22Rv1 (cell line): ENCODE data around the gene TOX4.

Source experiments
- H3K27ac ChIP-seq: fragments of 450-650 bp; 2 replicates; pipeline ENCODE4 v1.5.1; 2017
- CTCF ChIP-seq: fragments of 450-650 bp; IDR thresholded peaks from 2 replicates; pipeline ENCODE4 v1.5.1; 2017; ENCODE audit warnings: mild to moderate bottlenecking
- ZFX ChIP-seq: fragments of 450-650 bp; IDR thresholded peaks from 2 replicates; pipeline ENCODE4 v1.6.1; 2017; ENCODE audit warnings: antibody characterized with exemption, borderline replicate concordance

Gene TOX4

DNA sequence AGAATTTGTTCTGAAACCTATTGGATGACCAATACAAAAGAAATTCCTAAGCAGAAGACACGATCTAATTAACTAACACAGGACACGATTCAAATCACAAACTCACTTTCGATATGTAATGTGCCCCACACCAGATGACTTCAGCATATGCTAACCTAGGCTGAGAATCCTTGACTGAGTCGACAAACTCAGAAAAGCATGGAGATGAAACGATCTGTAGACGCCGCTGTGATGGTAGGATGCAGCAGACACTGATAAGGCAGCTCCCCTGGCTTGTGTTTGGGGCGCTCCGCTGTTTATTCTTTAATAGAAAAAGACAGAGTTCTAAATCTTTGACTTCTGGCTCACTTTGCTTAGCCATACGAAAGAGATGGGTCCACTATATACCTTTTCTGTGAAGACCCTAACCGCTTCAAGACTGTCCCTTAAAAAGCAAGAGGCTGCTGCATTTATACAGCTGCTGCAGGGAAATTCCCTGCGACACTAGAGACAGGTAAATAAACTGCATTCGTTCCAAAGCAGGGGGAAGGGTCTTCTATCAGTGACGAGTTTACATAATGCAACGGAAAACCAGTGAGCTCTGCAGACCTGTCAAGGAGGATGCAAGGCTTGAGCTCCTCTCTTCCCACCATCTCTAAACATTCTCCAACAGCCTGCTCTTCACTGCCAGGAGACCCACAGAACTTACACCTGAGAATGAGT, 22.0 kb upstream of the TOX4 start:
- TF ChIP-seq ZFX (no peak), CTCF (no peak)
- H3K27ac ChIP-seq, result peak overlapping the region; percentile 96

GRCh38 chr14:21455592-21455911, 21.4 kb upstream of the TOX4 start:
- H3K27ac ChIP-seq, result peak overlapping the region; percentile 96
- TF ChIP-seq ZFX, result no peak
- no peak for TF ChIP-seq CTCF

- peak within 1 kb of the TSS; percentile 96 for H3K27ac ChIP-seq
- TF ChIP-seq ZFX (no peak), CTCF (peak; percentile 83)
Measured at GRCh38 chr14:21455912-21456667, 20.9 kb upstream of the TOX4 start, which contains the start of gene CHD8. Gene CHD8, minus strand, starts transcription at chr14:21456123. Its CDS starts 24,480 bp downstream, at chr14:21431643.

DNA sequence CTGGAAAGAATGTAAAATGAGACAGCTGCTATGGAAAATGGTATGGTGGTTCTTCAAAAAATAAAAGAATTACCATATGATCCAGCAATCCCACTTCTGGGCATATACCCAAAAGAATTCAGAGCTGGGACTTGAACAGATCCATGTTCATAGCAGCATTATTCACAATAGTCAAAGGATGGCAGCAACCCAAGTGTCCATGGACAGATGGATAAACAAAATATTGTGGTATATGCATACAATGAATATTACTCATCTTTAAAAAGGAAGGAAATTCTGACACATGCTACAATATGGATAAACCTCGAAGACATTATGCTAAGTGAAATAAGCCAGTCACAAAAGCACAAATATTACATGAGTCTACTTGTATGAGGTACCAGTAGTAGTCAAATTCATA, 9.4 kb upstream of the TOX4 start:
- no peak overlapping the region for H3K27ac ChIP-seq
- TF ChIP-seq CTCF (no peak), ZFX (no peak)

DNA sequence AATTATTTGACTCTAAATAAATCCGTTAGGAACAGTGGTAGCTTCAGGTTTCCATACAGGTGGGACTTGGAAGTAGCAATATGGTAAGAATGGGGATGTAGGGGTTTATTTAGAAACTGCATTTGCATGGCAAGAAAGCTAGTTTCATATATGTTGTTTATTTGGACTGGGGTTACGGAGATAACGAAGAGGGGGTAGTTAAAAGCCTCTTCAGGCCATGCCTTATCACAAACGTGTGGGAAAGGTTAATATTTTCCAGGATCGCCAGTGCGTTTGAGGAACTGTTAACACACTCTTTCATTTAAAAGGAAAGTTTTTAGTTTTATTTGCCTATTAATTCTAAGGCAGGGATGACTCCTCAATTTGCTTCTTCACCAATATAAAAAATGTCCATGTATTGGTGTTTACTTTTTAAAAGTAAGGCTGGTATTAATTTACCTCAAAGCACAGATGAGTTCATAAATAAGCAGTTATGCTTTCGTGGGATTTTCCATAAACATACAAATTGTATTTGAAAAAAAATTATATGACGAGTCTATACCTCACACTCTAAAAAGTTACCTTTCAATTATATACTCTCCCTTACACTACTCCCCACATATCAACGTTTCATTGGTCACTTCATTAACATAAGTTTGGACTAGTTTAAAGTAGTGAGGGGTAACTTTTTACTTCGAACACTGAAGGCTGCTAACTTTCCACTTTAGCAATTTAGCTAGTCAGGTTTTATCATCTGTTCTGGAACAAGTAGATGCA, 1.1 kb upstream of the TOX4 start:
- TF ChIP-seq ZFX (no peak), CTCF (no peak)
- peak overlapping the region; percentile 85 for H3K27ac ChIP-seq

DNA sequence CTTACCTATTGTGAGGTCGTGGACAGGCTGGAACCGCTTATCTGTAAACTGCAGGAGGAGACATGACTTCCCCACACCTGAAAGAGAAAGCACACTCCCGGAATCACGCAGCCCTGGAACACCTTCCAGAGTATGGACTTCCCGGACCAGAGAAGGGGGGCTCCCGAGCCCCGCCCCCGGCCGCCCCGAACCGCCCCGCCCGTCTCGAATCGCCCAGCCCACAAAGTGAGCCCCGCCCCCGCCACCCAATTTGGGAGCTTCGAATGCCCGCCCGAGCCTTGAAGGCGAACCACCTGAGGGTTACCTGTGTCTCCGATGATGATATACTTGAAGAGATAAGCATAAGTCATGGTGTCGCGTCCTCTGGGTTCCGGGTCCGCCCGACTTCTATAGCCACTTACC, 471 bp upstream of the TOX4 start:
- TF ChIP-seq ZFX (no peak), CTCF (0 out of 2 replicates have a peak, but pooled peaks have one; percentile 17)
- peak overlapping the region; percentile 85 for H3K27ac ChIP-seq
